HepG2 (cell line): ENCODE data around the gene OTUB2. TPM values are rescaled to one million over a fixed set of nuclear protein-coding genes. Genes with fewer than 3 reads are reported as not detected.

ENCODE experiments used
- AGO2 ChIP-seq: fragments of 200-400 bp; formaldehyde crosslinking; optimal IDR thresholded peaks from 2 replicates; pipeline ENCODE3; 2017; ENCODE audit warnings: mild to moderate bottlenecking, low read depth, low read length, moderate library complexity
- GABPB1 ChIP-seq: IDR thresholded peaks from 2 replicates; pipeline ENCODE4 v1.6.1; 2016; ENCODE audit warnings: mild to moderate bottlenecking, missing genetic modification reagents, moderate library complexity, missing compliant biosample characterization
- HINFP ChIP-seq: sonication (generic); formaldehyde crosslinking; IDR thresholded peaks from 2 replicates; pipeline ENCODE4 v1.4.0; 2020; ENCODE audit warnings: low read depth, mild to moderate bottlenecking, missing genetic modification reagents
- IRX3 ChIP-seq: sonication (generic); formaldehyde crosslinking; IDR thresholded peaks from 2 replicates; pipeline ENCODE4 v1.8.1; 2023; ENCODE audit warnings: mild to moderate bottlenecking, low read depth, missing genetic modification reagents, borderline replicate concordance
- KDM5A ChIP-seq: fragments of 200-600 bp; sonication (generic); IDR thresholded peaks from 2 replicates; pipeline ENCODE4 v1.7.0; 2018; ENCODE audit warnings: antibody characterized with exemption, mild to moderate bottlenecking, low read length, borderline replicate concordance
- MTERF4 ChIP-seq: sonication (generic); formaldehyde crosslinking; IDR thresholded peaks from 2 replicates; pipeline ENCODE4 v1.8.0; 2023; ENCODE audit warnings: mild to moderate bottlenecking, missing genetic modification reagents
- NFYC ChIP-seq: IDR thresholded peaks from 2 replicates; pipeline ENCODE4 v1.6.1; 2016; ENCODE audit warnings: missing genetic modification reagents, missing compliant biosample characterization
- PHF21A ChIP-seq: sonication (generic); formaldehyde crosslinking; IDR thresholded peaks from 2 replicates; pipeline ENCODE4 v1.5.0; 2020; ENCODE audit warnings: mild to moderate bottlenecking, missing genetic modification reagents
- SIN3A ChIP-seq: IDR thresholded peaks from 2 replicates; pipeline ENCODE4 v1.6.1; 2011; ENCODE audit warnings: low read depth, mild to moderate bottlenecking, control low read depth, low read length, borderline replicate concordance
- SMYD3 ChIP-seq: sonication (generic); formaldehyde crosslinking; IDR thresholded peaks from 2 replicates; pipeline ENCODE4 v1.8.1; 2023; ENCODE audit warnings: mild to moderate bottlenecking, missing genetic modification reagents
- SNAPC2 ChIP-seq: sonication (generic); formaldehyde crosslinking; IDR thresholded peaks from 2 replicates; pipeline ENCODE4 v1.8.1; 2022; ENCODE audit warnings: mild to moderate bottlenecking, missing genetic modification reagents
- SNAPC5 ChIP-seq: sonication (generic); formaldehyde crosslinking; IDR thresholded peaks from 2 replicates; pipeline ENCODE4 v1.8.1; 2023; ENCODE audit warnings: mild to moderate bottlenecking, missing genetic modification reagents, borderline replicate concordance
- TARDBP ChIP-seq: sonication (generic); formaldehyde crosslinking; IDR thresholded peaks from 2 replicates; pipeline ENCODE4 v1.8.0; 2022; ENCODE audit warnings: mild to moderate bottlenecking, missing genetic modification reagents
- TBL1XR1 ChIP-seq: fragments of 150-350 bp; IDR thresholded peaks from 2 replicates; pipeline ENCODE4 v1.6.1; 2014; ENCODE audit warnings: borderline replicate concordance, low read length; ENCODE audit not compliant: partially characterized antibody
- TFDP2 ChIP-seq: sonication (generic); formaldehyde crosslinking; IDR thresholded peaks from 2 replicates; pipeline ENCODE4 v1.4.0; 2020; ENCODE audit warnings: missing genetic modification reagents
- THAP7 ChIP-seq: sonication (generic); formaldehyde crosslinking; IDR thresholded peaks from 2 replicates; pipeline ENCODE4 v1.8.1; 2023; ENCODE audit warnings: mild to moderate bottlenecking, missing genetic modification reagents
- XRCC5 ChIP-seq: fragments of 200-400 bp; formaldehyde crosslinking; optimal IDR thresholded peaks from 2 replicates; pipeline ENCODE3; 2017; ENCODE audit warnings: mild to moderate bottlenecking, low read length
- ZBTB2 ChIP-seq: sonication (generic); formaldehyde crosslinking; IDR thresholded peaks from 2 replicates; pipeline ENCODE4 v1.8.0; 2022; ENCODE audit warnings: low read depth, missing genetic modification reagents
- ZNF136 ChIP-seq: sonication (generic); formaldehyde crosslinking; IDR thresholded peaks from 2 replicates; pipeline ENCODE4 v1.8.1; 2022; ENCODE audit warnings: low read depth, mild to moderate bottlenecking, moderate library complexity, missing genetic modification reagents
- ZNF546 ChIP-seq: sonication (generic); formaldehyde crosslinking; conservative IDR thresholded peaks from 2 replicates; pipeline ENCODE4 v1.8.1; 2023; ENCODE audit warnings: mild to moderate bottlenecking, missing genetic modification reagents
- ZNF713 ChIP-seq: sonication (generic); formaldehyde crosslinking; IDR thresholded peaks from 2 replicates; pipeline ENCODE4 v1.4.0; 2020; ENCODE audit warnings: mild to moderate bottlenecking, missing genetic modification reagents
- ZNF772 ChIP-seq: sonication (generic); formaldehyde crosslinking; IDR thresholded peaks from 2 replicates; pipeline ENCODE4 v1.5.0; 2020; ENCODE audit warnings: mild to moderate bottlenecking, missing genetic modification reagents
- ZNF816 ChIP-seq: sonication (generic); formaldehyde crosslinking; IDR thresholded peaks from 2 replicates; pipeline ENCODE4 v1.8.0; 2022; ENCODE audit warnings: missing genetic modification reagents, mild to moderate bottlenecking, borderline replicate concordance
- ZSCAN9 ChIP-seq: IDR thresholded peaks from 2 replicates; pipeline ENCODE4 v1.6.1; 2016; ENCODE audit warnings: borderline replicate concordance
- polyA plus RNA-seq, 8 experiments: library from polyadenylated mRNA; depleted of rRNA in 3 of 8; stranded (reverse) in 7 of 8; unstranded in 1 of 8; fragments of >200 nt; fragmentation: Illumina TruSeq in 4 of 8; extraction: Trizol in 4 of 8; gene quantifications; 2 replicates each; pipeline versions ENCODE4 v1.2.1 to v1.2.3, GENCODE V29; 2011 to 2016; ENCODE audit warnings: low read depth in 4 of 8, missing spikeins in 1 of 8, mixed read lengths in 1 of 8; ENCODE audit not compliant: insufficient read depth in 1 of 8
- total RNA-seq, 5 experiments: library from RNA; depleted of rRNA; stranded (reverse); fragments of >200 nt; fragmentation: Illumina TruSeq; extraction: Trizol; gene quantifications; 2 replicates each; pipeline ENCODE4 v1.2.3, GENCODE V29; 2016; ENCODE audit warnings: low read depth in 1 of 5

Gene OTUB2
- total and polyA plus RNA-seq, 2 of the 13 experiments (the other 11 are each of a cell fraction or from before 2014, with no cell fraction given) = 2.2 to 2.4 TPM

- TF ChIP-seq AGO2 (no peak), PHF21A (no peak), ZSCAN9 (no peak), XRCC5 (peak; percentile 2), ZNF816 (CRISPR knock-in tag) (no peak), MTERF4 (CRISPR knock-in tag) (peak; percentile 60; the same call in 1 of the 2 replicates), TARDBP (CRISPR knock-in tag) (0 out of 2 replicates have a peak, but pooled peaks have one; percentile 14), SIN3A (no peak), TBL1XR1 (no peak), THAP7 (CRISPR knock-in tag) (0 out of 2 replicates have a peak, but pooled peaks have one; percentile 19), TFDP2 (CRISPR knock-in tag) (no peak), ZNF772 (peak; percentile 48; the same call in 1 of the 2 replicates), HINFP (CRISPR knock-in tag) (no peak), ZBTB2 (CRISPR knock-in tag) (0 out of 2 replicates have a peak, but pooled peaks have one; percentile 33), SMYD3 (CRISPR knock-in tag) (0 out of 2 replicates have a peak, but pooled peaks have one; percentile 71), ZNF546 (no peak), ZNF713 (no peak), ZNF136 (CRISPR knock-in tag) (no peak), KDM5A (peak; percentile 48; the same call in 1 of the 2 replicates), NFYC (CRISPR knock-in tag) (no peak), IRX3 (no peak), GABPB1 (CRISPR knock-in tag) (no peak), SNAPC2 (CRISPR knock-in tag) (peak; percentile 64; the same call in 1 of the 2 replicates), SNAPC5 (CRISPR knock-in tag) (peak; percentile 47; the same call in 1 of the 2 replicates)
Observed at GRCh38 chr14:94081386-94081820, 55.3 kb downstream of the OTUB2 start (continued).
